Tibial artery (tissue), 4 donors: ENCODE measurements around the gene PCSK9.

Experiments used
- DNase-seq, 2 donors: peaks; one replicate each; pipeline ENCODE4 v3.0.0-alpha.2; 2019
- H3K27ac ChIP-seq, 2 donors: fragments of 200-600 bp; sonication (generic) in 1 of 2; 1 replicate in 1 of 2; 2 replicates in 1 of 2; pipeline ENCODE4 v1.5.1; 2018 to 2019; ENCODE audit warnings: mild to moderate bottlenecking in 1 of 2
- H3K27me3 ChIP-seq, 2 donors: fragments of 200-600 bp; sonication (generic) in 1 of 2; one replicate each; pipeline versions ENCODE4 v1.5.1 to v1.6.0; 2016 to 2019
- H3K36me3 ChIP-seq, 3 donors: fragments of 200-600 bp; sonication (generic) in 2 of 3; one replicate each; pipeline ENCODE4 v1.5.1; 2016 to 2019; ENCODE audit warnings: mild to moderate bottlenecking in 2 of 3
- H3K4me1 ChIP-seq, 4 donors: fragments of 200-600 bp; sonication (generic) in 2 of 4; 1 replicate in 3 of 4; 2 replicates in 1 of 4; pipeline ENCODE4 v1.5.1; 2016 to 2019
- H3K4me3 ChIP-seq, 2 donors: fragments of 200-600 bp; sonication (generic) in 1 of 2; 1 replicate in 1 of 2; 2 replicates in 1 of 2; pipeline ENCODE4 v1.5.1; 2018 to 2019; ENCODE audit warnings: mild to moderate bottlenecking in 2 of 2
- H3K9me3 ChIP-seq, 3 donors: fragments of 200-600 bp; sonication (generic) in 1 of 3; one replicate each; pipeline ENCODE4 v1.5.1; 2016 to 2019
- intact Hi-C: fragments of 100-400 bp; cut with DNase I; formaldehyde crosslinking; loops from one replicate; pipeline ENCODE4 v1.15.0; 2023; ENCODE audit warnings: low total_unique reads
- TF ChIP-seq, protein P1 (sequence below), 2 experiments: fragments of 200-600 bp in 1 of 2; fragments of 450-650 bp in 1 of 2; IDR thresholded peaks; one replicate each; pipeline ENCODE4 v1.5.1; 2017 to 2019; ENCODE audit warnings: antibody characterized with exemption in 2 of 2, mild to moderate bottlenecking in 1 of 2, moderate library complexity in 1 of 2

PCSK9 gene

DNA sequence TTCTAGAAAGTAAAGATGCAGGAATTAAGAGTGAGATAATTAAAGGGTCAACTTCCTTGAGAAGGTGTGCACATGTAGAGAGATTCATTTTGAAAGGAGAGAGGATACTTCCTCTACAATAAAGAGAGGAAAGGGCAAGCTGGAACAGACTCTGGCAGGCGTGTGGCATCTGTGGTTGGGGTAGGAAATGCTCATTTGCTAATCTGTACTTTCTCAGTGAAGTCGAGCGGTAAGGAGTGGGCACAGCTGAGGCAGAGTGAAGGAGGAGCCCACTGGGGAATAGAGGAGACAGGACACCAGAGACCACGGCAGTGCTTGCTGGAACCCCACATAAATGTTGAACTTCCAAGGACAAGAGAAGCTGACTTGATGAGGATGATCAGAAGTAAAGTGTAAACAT, 49.1 kb downstream of the PCSK9 start:
- peaks cover 83 to 98% (median 90%) of the 10 kb centered on the region in 3 donors for H3K36me3 ChIP-seq
- no peak overlapping the region for H3K27ac ChIP-seq
- no peak overlapping the region for H3K4me3 ChIP-seq
- TF ChIP-seq, protein P1, sequence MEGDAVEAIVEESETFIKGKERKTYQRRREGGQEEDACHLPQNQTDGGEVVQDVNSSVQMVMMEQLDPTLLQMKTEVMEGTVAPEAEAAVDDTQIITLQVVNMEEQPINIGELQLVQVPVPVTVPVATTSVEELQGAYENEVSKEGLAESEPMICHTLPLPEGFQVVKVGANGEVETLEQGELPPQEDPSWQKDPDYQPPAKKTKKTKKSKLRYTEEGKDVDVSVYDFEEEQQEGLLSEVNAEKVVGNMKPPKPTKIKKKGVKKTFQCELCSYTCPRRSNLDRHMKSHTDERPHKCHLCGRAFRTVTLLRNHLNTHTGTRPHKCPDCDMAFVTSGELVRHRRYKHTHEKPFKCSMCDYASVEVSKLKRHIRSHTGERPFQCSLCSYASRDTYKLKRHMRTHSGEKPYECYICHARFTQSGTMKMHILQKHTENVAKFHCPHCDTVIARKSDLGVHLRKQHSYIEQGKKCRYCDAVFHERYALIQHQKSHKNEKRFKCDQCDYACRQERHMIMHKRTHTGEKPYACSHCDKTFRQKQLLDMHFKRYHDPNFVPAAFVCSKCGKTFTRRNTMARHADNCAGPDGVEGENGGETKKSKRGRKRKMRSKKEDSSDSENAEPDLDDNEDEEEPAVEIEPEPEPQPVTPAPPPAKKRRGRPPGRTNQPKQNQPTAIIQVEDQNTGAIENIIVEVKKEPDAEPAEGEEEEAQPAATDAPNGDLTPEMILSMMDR (IDR thresholded peaks at IDR 0.05): no peak
- DNase-seq: no peak
- intact Hi-C loops: no loop called here
- no peaks in the 10 kb centered on the region for H3K27me3 ChIP-seq
- no peaks in the 10 kb centered on the region for H3K9me3 ChIP-seq
- H3K4me1 ChIP-seq: no peaks in the 10 kb centered on the region

DNA sequence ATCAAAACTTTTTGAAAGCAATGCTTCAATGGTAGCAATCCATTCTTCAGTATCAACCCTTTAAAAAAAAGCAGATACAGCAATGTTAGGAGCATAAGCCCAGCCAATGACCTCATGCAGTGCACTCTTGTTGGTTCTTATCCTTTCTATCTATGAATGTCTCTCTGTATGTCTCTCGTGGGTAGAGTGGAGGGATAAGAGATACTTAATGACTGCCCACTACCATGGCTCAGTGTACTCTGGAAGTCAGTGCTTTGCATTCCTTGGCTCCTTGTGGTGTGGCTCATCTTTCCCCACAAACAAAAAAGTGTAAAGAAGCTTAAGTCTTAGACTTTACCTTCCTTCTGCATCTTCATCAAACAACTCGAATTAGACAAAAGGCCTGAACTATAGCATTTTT, 50.3 kb downstream of the PCSK9 start:
- H3K27me3 ChIP-seq: no peaks in the 10 kb centered on the region
- no peaks in the 10 kb centered on the region for H3K9me3 ChIP-seq
- H3K27ac ChIP-seq: no peak overlapping the region
- H3K4me1 ChIP-seq: no peaks in the 10 kb centered on the region
- H3K4me3 ChIP-seq: no peak overlapping the region
- TF ChIP-seq, protein P1 (IDR thresholded peaks at IDR 0.05): no peak
- intact Hi-C loops: no loop called here
- peaks cover 81 to 98% (median 89%) of the 10 kb centered on the region in 3 donors for H3K36me3 ChIP-seq
- DNase-seq: no peak

DNA sequence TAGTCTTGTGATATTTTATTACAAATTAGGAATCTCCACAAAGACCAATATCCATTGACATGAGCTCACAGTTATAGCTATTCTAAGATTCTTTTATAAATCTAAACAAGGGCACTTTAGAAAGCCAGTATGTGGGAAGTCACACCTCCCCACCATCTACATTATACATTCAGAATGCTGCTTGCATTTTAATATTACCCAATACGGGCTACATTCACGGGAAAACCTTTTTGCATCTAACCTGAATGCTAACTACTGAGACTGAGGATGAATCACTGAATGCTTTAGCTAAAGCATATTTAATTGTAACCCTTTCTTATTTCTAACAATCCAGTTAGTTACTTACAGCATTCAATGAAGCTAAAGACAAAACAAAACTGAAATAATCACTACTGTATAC, 53.1 kb downstream of the PCSK9 start:
- no peaks in the 10 kb centered on the region for H3K9me3 ChIP-seq
- H3K36me3 ChIP-seq: peaks cover 84 to 100% (median 91%) of the 10 kb centered on the region in 3 donors
- intact Hi-C loops: no loop called here
- H3K27me3 ChIP-seq: no peaks in the 10 kb centered on the region
- TF ChIP-seq, protein P1 (IDR thresholded peaks at IDR 0.05): no peak
- no peak overlapping the region for H3K4me3 ChIP-seq
- no peak for DNase-seq
- no peaks in the 10 kb centered on the region for H3K4me1 ChIP-seq
- no peak overlapping the region for H3K27ac ChIP-seq

DNA sequence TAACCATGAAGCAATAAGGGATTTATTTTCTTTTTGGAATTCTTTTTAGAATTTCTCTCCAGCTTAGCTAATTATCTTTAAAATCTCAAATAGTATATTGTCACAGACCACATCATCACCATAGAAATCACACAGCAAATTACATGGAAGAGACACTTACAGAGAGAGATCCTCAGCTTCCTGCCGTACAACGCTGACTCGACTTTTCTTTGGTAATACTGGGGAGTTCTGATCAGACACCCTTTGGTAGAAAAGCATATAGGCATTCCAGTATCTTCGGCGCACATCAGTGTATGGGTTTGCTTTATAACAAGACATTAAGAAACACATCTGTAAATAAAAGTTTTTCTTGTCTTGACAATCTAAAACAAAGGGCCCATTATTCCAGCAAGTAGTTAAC, 55.7 kb downstream of the PCSK9 start:
- Histone ChIP-seq H3K4me3 (no peak overlapping the region), H3K36me3 (peaks cover 85 to 100% (median 92%) of the 10 kb centered on the region in 3 donors), H3K4me1 (no peaks in the 10 kb centered on the region), H3K9me3 (no peaks in the 10 kb centered on the region), H3K27ac (no peak overlapping the region), H3K27me3 (no peaks in the 10 kb centered on the region)
- TF ChIP-seq, protein P1 (IDR thresholded peaks at IDR 0.05): no peak
- no peak for DNase-seq
- intact Hi-C loops: no loop called here

DNA sequence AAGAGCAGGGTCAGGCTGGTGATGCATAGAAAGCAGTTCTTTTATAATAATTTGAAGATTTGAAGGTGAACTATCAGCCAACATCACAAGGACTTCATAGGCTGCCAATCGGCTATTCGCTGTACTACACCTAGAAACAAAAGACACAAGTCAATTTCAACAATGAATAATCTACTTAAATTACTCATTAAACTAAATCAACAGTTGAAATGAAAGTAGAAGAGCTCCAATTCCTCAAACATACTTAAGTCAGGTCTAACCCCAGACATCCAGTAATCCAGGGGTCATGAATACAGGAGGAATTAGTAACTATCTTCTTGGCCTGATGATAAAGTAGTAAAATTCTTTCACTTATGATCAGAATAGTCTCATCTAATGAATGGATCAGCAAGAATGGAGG, 64.5 kb downstream of the PCSK9 start:
- DNase-seq: no peak
- H3K36me3 ChIP-seq: peaks cover 80 to 96% (median 92%) of the 10 kb centered on the region in 3 donors

More for the DNA sequence above, 64.5 kb downstream of the PCSK9 start:
- Histone ChIP-seq H3K4me3 (no peak overlapping the region), H3K27ac (no peak overlapping the region), H3K9me3 (no peaks in the 10 kb centered on the region), H3K4me1 (no peaks in the 10 kb centered on the region), H3K27me3 (no peaks in the 10 kb centered on the region)
- TF ChIP-seq, protein P1 (IDR thresholded peaks at IDR 0.05): no peak
- intact Hi-C loops: no loop called here
